SK-N-SH (cell line): ENCODE results near the gene INTS1. TPM values are rescaled to one million over a fixed set of nuclear protein-coding genes. Genes with fewer than 3 reads are reported as not detected.

Source experiments
- CTCF ChIA-PET: fragments of 300-600, 350-600 bp; formaldehyde crosslinking; extraction: SDS; loops from one replicate; lab custom pipeline; 2021; lab: Yijun Ruan, JAX
- POLR2A ChIA-PET: fragments of 350-600 bp; sonication (Branson Sonifier 250); formaldehyde crosslinking; extraction: SDS; loops from one replicate; lab custom pipeline; 2020; ENCODE audit warnings: antibody characterized with exemption, inconsistent platforms; lab: Yijun Ruan, JAX
- DNase-seq: peaks from one replicate; pipeline ENCODE4 v3.0.0; 2012
- H2AFZ ChIP-seq: fragments of 200-600 bp; sonication (generic); 2 replicates; pipeline ENCODE4 v1.8.1; 2016; ENCODE audit warnings: antibody characterized with exemption, mild to moderate bottlenecking, low read depth
- H3F3A ChIP-seq: fragments of 200-600 bp; sonication (generic); replicated peaks from 2 replicates; pipeline ENCODE3; 2016; ENCODE audit warnings: antibody characterized with exemption, mild to moderate bottlenecking; ENCODE audit not compliant: insufficient read depth
- H3K27ac ChIP-seq, 2 experiments: fragments of 200-500 bp in 1 of 2; fragments of 200-600 bp in 1 of 2; sonication (Bioruptor generic) in 1 of 2; sonication (generic), shearing (Covaris generic) in 1 of 2; 2 replicates each; pipeline versions ENCODE4 v1.5.1 to v1.6.1; 2014 to 2016; ENCODE audit warnings: low read depth in 2 of 2, inconsistent platforms in 1 of 2, low read length in 1 of 2, mild to moderate bottlenecking in 1 of 2, mixed read lengths in 1 of 2
- H3K27me3 ChIP-seq: fragments of 200-600 bp; sonication (generic), shearing (Covaris generic); 2 replicates; pipeline ENCODE4 v1.6.1; 2016; ENCODE audit warnings: mixed run types; ENCODE audit not compliant: insufficient read depth
- H3K36me3 ChIP-seq, 2 experiments: fragments of 200-500 bp in 1 of 2; fragments of 200-600 bp in 1 of 2; sonication (Bioruptor generic) in 1 of 2; sonication (generic) in 1 of 2; replicated peaks in 1 of 2; 2 replicates each; pipeline versions ENCODE3 to v1.5.1; 2014 to 2016; ENCODE audit warnings: low read length in 1 of 2, mild to moderate bottlenecking in 1 of 2; ENCODE audit not compliant: insufficient read depth in 2 of 2, control insufficient read depth in 1 of 2
- H3K4me1 ChIP-seq, 2 experiments: fragments of 200-500 bp in 1 of 2; fragments of 200-600 bp in 1 of 2; sonication (Bioruptor generic) in 1 of 2; sonication (generic), shearing (Covaris generic) in 1 of 2; 2 replicates each; pipeline versions ENCODE4 v1.5.1 to v1.6.1; 2014 to 2016; ENCODE audit warnings: low read depth in 1 of 2, low read length in 1 of 2, mixed run types in 1 of 2; ENCODE audit not compliant: insufficient read depth in 2 of 2, control insufficient read depth in 1 of 2
- H3K4me2 ChIP-seq: fragments of 200-600 bp; sonication (generic), shearing (Covaris generic); 2 replicates; pipeline ENCODE4 v1.6.1; 2017; ENCODE audit warnings: mixed run types
- H3K4me3 ChIP-seq, 2 experiments: fragments of 200-500 bp in 1 of 2; fragments of 200-600 bp in 1 of 2; sonication (Bioruptor generic) in 1 of 2; sonication (generic), shearing (Covaris generic) in 1 of 2; 2 replicates each; pipeline versions ENCODE4 v1.5.1 to v1.8.1; 2014 to 2016; ENCODE audit warnings: low read depth in 2 of 2, inconsistent platforms in 1 of 2, low read length in 1 of 2, mild to moderate bottlenecking in 1 of 2, mixed read lengths in 1 of 2, moderate library complexity in 1 of 2
- H3K79me2 ChIP-seq: fragments of 200-600 bp; sonication (generic); 2 replicates; pipeline ENCODE4 v1.8.1; 2017; ENCODE audit warnings: mild to moderate bottlenecking; ENCODE audit not compliant: insufficient read depth
- H3K9ac ChIP-seq: fragments of 200-600 bp; sonication (generic); 2 replicates; pipeline ENCODE4 v1.6.1; 2017; ENCODE audit warnings: mixed run types
- H3K9me2 ChIP-seq: fragments of 200-600 bp; sonication (generic); 2 replicates; pipeline ENCODE4 v1.6.1; 2017; ENCODE audit warnings: mixed run types
- H3K9me3 ChIP-seq: fragments of 200-600 bp; sonication (generic); 2 replicates; pipeline ENCODE4 v1.6.1; 2017; ENCODE audit warnings: mixed run types, mild to moderate bottlenecking, moderate library complexity
- H4K20me1 ChIP-seq: fragments of 200-600 bp; sonication (generic); 2 replicates; pipeline ENCODE4 v1.6.1; 2017; ENCODE audit warnings: mild to moderate bottlenecking, mixed run types; ENCODE audit not compliant: insufficient read depth
- EP300 ChIP-seq, 2 experiments: IDR thresholded peaks; 2 replicates each; pipeline versions ENCODE4 v1.4.0 to v1.6.1; 2012; ENCODE audit warnings: borderline replicate concordance in 1 of 2, low read depth in 1 of 2, low read length in 1 of 2
- EZH2phosphoT487 ChIP-seq: fragments of 200-600 bp; sonication (generic); IDR thresholded peaks from 2 replicates; pipeline ENCODE4 v1.6.1; 2017; ENCODE audit warnings: low read depth, mixed run types, mild to moderate bottlenecking, antibody characterized with exemption, moderate library complexity, borderline replicate concordance
- FOSL2 ChIP-seq: IDR thresholded peaks from 2 replicates; pipeline ENCODE4 v1.4.0; 2012; ENCODE audit warnings: low read depth, mild to moderate bottlenecking, moderate library complexity, borderline replicate concordance
- GATA2 ChIP-seq: sonication (generic); formaldehyde crosslinking; IDR thresholded peaks from 2 replicates; pipeline ENCODE4 v1.5.0; 2020; ENCODE audit warnings: mild to moderate bottlenecking, missing genetic modification reagents
- MEF2A ChIP-seq: IDR thresholded peaks from 2 replicates; pipeline ENCODE4 v1.4.0; 2012; ENCODE audit warnings: low read depth, borderline replicate concordance
- PBX3 ChIP-seq: IDR thresholded peaks from 2 replicates; pipeline ENCODE4; 2012
- RCOR1 ChIP-seq: fragments of 150-350 bp; IDR thresholded peaks from 2 replicates; pipeline ENCODE4 v1.6.1; 2017; ENCODE audit warnings: antibody characterized with exemption, low read length
- REST ChIP-seq: IDR thresholded peaks from 2 replicates; pipeline ENCODE4 v1.6.1; 2012; ENCODE audit warnings: mild to moderate bottlenecking, low read depth, low read length, moderate library complexity
- WGBS: methylation state at CpG from one replicate; pipeline ENCODE4 v1.1.6; 2017; ENCODE audit warnings: low lambda C conversion rate; 5-methylcytosine and 5-hydroxymethylcytosine counted together
- polyA plus RNA-seq, 3 experiments: library from polyadenylated mRNA; depleted of rRNA; stranded (reverse); fragments of >200 nt; gene quantifications; 2 replicates each; pipeline ENCODE4 v1.2.3, GENCODE V29; 2012

Gene INTS1
- polyA plus RNA-seq, 1 of the 3 experiments (the other 2 are of a cell fraction), result 48.1 TPM

GRCh38 chr7:1449951-1450350 lies 54.2 kb downstream of the INTS1 start:
- Histone ChIP-seq H3K4me2 (no peak overlapping the region), H3K27me3 (no peaks in the 10 kb centered on the region), H3K9me3 (no peaks in the 10 kb centered on the region), H4K20me1 (peaks cover 53% of the 10 kb centered on the region), H3K9me2 (no peaks in the 10 kb centered on the region), H3K4me3 (no peak overlapping the region), H3K4me1 (no peaks in the 10 kb centered on the region; a peak in 1 of 4 replicates), H3K79me2 (peaks cover 39% of the 10 kb centered on the region), H2AFZ (no peak overlapping the region), H3K9ac (no peak overlapping the region), H3K27ac (no peak overlapping the region), H3F3A (no peaks in the 10 kb centered on the region), H3K36me3 (peaks cover 0 to 6% of the 10 kb centered on the region in 2 experiments)
- TF ChIP-seq FOSL2 (no peak), REST (no peak), RCOR1 (no peak), EP300 (IDR thresholded peaks at IDR 0.05; ENCODE audit: borderline replicate concordance in 1 of 2, low read depth in 1 of 2, low read length in 1 of 2) (no peak)
- 87% methylated on average over 10 of the region's 11 CpGs for WGBS
- POLR2A ChIA-PET, result no interaction called here
- DNase-seq, result no peak
- CTCF ChIA-PET, result interaction anchor here (1.1 to 12.9 kb wide), 4 partner anchors 9 to 255 kb away, joined by 3 to 142 read pairs (median 24); no protein-coding TSS in a partner anchor

DNA sequence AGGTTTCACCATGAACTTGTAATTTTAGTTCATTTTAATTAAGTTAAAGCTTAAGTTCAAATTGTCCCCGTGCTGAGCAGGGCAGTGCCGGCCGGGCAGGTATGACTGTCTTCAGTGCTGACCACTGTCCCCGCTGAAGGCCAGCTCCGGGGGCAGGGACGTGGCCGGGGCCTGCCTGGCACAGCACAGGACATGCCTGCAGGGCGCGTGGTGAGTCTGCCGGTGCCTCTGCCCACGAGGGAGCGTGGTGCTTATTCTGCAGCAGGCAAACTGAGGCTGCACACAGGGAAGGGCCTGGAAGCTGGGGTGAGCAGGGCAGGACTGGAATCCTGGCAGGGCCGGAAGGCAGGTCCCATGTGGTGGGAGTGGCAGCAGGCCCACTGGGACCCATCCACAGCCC lies 54.7 kb downstream of the INTS1 start:
- POLR2A ChIA-PET, result no interaction called here
- H3K9ac ChIP-seq, result no peak overlapping the region
- H3K27ac ChIP-seq, result no peak overlapping the region
- H3K4me3 ChIP-seq, result no peak overlapping the region
- no peak for TF ChIP-seq MEF2A
- TF ChIP-seq REST, result no peak
- TF ChIP-seq EZH2phosphoT487, result no peak
- no peak for TF ChIP-seq PBX3
- TF ChIP-seq GATA2, result no peak
- no peaks in the 10 kb centered on the region for H3K9me3 ChIP-seq
- H2AFZ ChIP-seq, result no peak overlapping the region
- WGBS, result 88% methylated on average over 12 of the region's 13 CpGs
- H3K4me2 ChIP-seq, result no peak overlapping the region
- DNase-seq, result no peak
- peaks cover 49% of the 10 kb centered on the region for H4K20me1 ChIP-seq
- no peaks in the 10 kb centered on the region; a peak in 1 of 4 replicates for H3K4me1 ChIP-seq
- no peaks in the 10 kb centered on the region for H3K9me2 ChIP-seq
- H3F3A ChIP-seq, result no peaks in the 10 kb centered on the region
- peaks cover 34% of the 10 kb centered on the region; the same call in 1 of the 2 replicates for H3K79me2 ChIP-seq
- CTCF ChIA-PET, result interaction anchor here (1.1 to 12.9 kb wide), 6 partner anchors 8 to 255 kb away, joined by 3 to 142 read pairs (median 4); no protein-coding TSS in a partner anchor
- no peaks in the 10 kb centered on the region for H3K27me3 ChIP-seq
- peaks cover 0 to 6% of the 10 kb centered on the region in 2 experiments for H3K36me3 ChIP-seq
